CD14-positive monocyte (primary cell): ENCODE measurements around the gene SLC26A1. TPM values are rescaled to one million over a fixed set of nuclear protein-coding genes. Genes with fewer than 3 reads are reported as not detected.

ENCODE experiments used
- DNase-seq, 3 donors: peaks; one replicate each; pipeline ENCODE4 v3.0.0-alpha.2; 2011 to 2022
- H2AFZ ChIP-seq: 2 replicates; pipeline ENCODE4 v1.6.0; 2012; ENCODE audit warnings: mild to moderate bottlenecking, low read depth, low read length, inconsistent platforms; ENCODE audit not compliant: insufficient read depth, poor library complexity, severe bottlenecking
- H3K27ac ChIP-seq, 2 donors: 1 replicate in 1 of 2; 2 replicates in 1 of 2; pipeline ENCODE4 v1.5.1; 2012 to 2013; ENCODE audit warnings: low read length in 2 of 2, control low read depth in 1 of 2, inconsistent platforms in 1 of 2, low read depth in 1 of 2, mild to moderate bottlenecking in 1 of 2
- H3K27me3 ChIP-seq, 2 donors: one replicate each; pipeline versions ENCODE4 v1.6.0 to v1.6.1; 2011 to 2013; ENCODE audit warnings: low read length in 2 of 2; ENCODE audit not compliant: control insufficient read depth in 2 of 2, insufficient read depth in 2 of 2
- H3K36me3 ChIP-seq, 2 donors: replicated peaks in 1 of 2; 1 replicate in 1 of 2; 2 replicates in 1 of 2; pipeline versions ENCODE4 v1.5.1 to v1.6.1; 2012 to 2013; ENCODE audit warnings: low read length in 2 of 2, control low read depth in 1 of 2, inconsistent platforms in 1 of 2, mild to moderate bottlenecking in 1 of 2; ENCODE audit not compliant: insufficient read depth in 2 of 2, control insufficient read depth in 1 of 2
- H3K4me1 ChIP-seq, 2 donors: 1 replicate in 1 of 2; 2 replicates in 1 of 2; pipeline versions ENCODE4 v1.5.1 to v1.6.1; 2012 to 2013; ENCODE audit warnings: low read length in 2 of 2, control low read depth in 1 of 2, inconsistent platforms in 1 of 2, mild to moderate bottlenecking in 1 of 2, moderate library complexity in 1 of 2; ENCODE audit not compliant: insufficient read depth in 2 of 2, control insufficient read depth in 1 of 2
- H3K4me2 ChIP-seq: replicated peaks from 2 replicates; pipeline ENCODE3; 2012; ENCODE audit warnings: low read length, moderate library complexity, mild to moderate bottlenecking; ENCODE audit not compliant: poor library complexity, severe bottlenecking; ENCODE audit errors: extremely low read depth
- H3K4me3 ChIP-seq, 3 experiments: fragments of 200-600 bp in 1 of 3; sonication (generic) in 1 of 3; replicated peaks in 1 of 3; 1 replicate in 2 of 3; 2 replicates in 1 of 3; pipeline ENCODE4 v1.5.1; 2011 to 2013; ENCODE audit warnings: low read length in 3 of 3, mild to moderate bottlenecking in 3 of 3, control low read depth in 2 of 3, low read depth in 2 of 3, inconsistent platforms in 1 of 3, moderate library complexity in 1 of 3
- H3K79me2 ChIP-seq: 2 replicates; pipeline ENCODE4 v1.6.0; 2012; ENCODE audit warnings: mild to moderate bottlenecking, control low read depth, inconsistent platforms, low read length, moderate library complexity; ENCODE audit not compliant: insufficient read depth
- H3K9ac ChIP-seq: 2 replicates; pipeline ENCODE4 v1.6.0; 2017; ENCODE audit warnings: low read length, mild to moderate bottlenecking; ENCODE audit not compliant: insufficient read depth, poor library complexity, severe bottlenecking
- H3K9me3 ChIP-seq, 2 donors: replicated peaks in 1 of 2; 1 replicate in 1 of 2; 2 replicates in 1 of 2; pipeline versions ENCODE4 v1.5.1 to v1.6.1; 2012 to 2013; ENCODE audit warnings: low read length in 2 of 2, control low read depth in 1 of 2; ENCODE audit not compliant: control insufficient read depth in 1 of 2, insufficient read depth in 1 of 2
- H4K20me1 ChIP-seq: 2 replicates; pipeline ENCODE4 v1.6.0; 2012; ENCODE audit warnings: mild to moderate bottlenecking, low read length, control low read depth, moderate library complexity; ENCODE audit not compliant: insufficient read depth
- H3K27ac Mint-ChIP-seq, 7 donors: one replicate each; pipeline ENCODE4 v1.8.0; 2020; ENCODE audit warnings: mild to moderate bottlenecking in 7 of 7, mixed read lengths in 7 of 7, moderate library complexity in 6 of 7, inconsistent platforms in 2 of 7
- H3K27me3 Mint-ChIP-seq, 3 donors: one replicate each; pipeline ENCODE4 v1.8.0; 2021 to 2022; ENCODE audit warnings: low read depth in 3 of 3, mild to moderate bottlenecking in 3 of 3, mixed read lengths in 3 of 3, moderate library complexity in 3 of 3, inconsistent platforms in 1 of 3
- H3K36me3 Mint-ChIP-seq, 2 donors: one replicate each; pipeline ENCODE4 v1.8.0; 2020; ENCODE audit warnings: mixed read lengths in 2 of 2, inconsistent platforms in 1 of 2, mild to moderate bottlenecking in 1 of 2
- H3K4me1 Mint-ChIP-seq: one replicate; pipeline ENCODE4 v1.8.0; 2020; ENCODE audit warnings: mild to moderate bottlenecking, mixed read lengths
- H3K4me3 Mint-ChIP-seq, 2 donors: one replicate each; pipeline ENCODE4 v1.8.0; 2020; ENCODE audit warnings: mild to moderate bottlenecking in 2 of 2, mixed read lengths in 2 of 2, moderate library complexity in 1 of 2
- H3K9me3 Mint-ChIP-seq, 7 donors: one replicate each; pipeline ENCODE4 v1.8.0; 2020 to 2022; ENCODE audit warnings: mixed read lengths in 7 of 7, mild to moderate bottlenecking in 6 of 7, moderate library complexity in 6 of 7, inconsistent platforms in 2 of 7
- WGBS: methylation state at CpG from one replicate; pipeline ENCODE4 v1.1.5; 2013; ENCODE audit warnings: missing lambda C conversion rate; ENCODE audit not compliant: insufficient coverage; 5-methylcytosine and 5-hydroxymethylcytosine counted together
- intact Hi-C, 2 donors: fragments of 100-400 bp; cut with micrococcal nuclease; formaldehyde crosslinking; loops; one replicate each; pipeline versions ENCODE4 v1.15.0 to v1.15.1; 2023
- polyA plus RNA-seq, 3 donors: library from polyadenylated mRNA; depleted of rRNA in 1 of 3; unstranded in 2 of 3; stranded (reverse) in 1 of 3; fragments of 300-500 nt in 2 of 3; fragments of >200 nt in 1 of 3; fragmentation: Illumina TruSeq in 2 of 3; gene quantifications; 1 replicate in 2 of 3; 2 replicates in 1 of 3; pipeline ENCODE4 v1.2.3, GENCODE V29; 2012 to 2021
- TF ChIP-seq, protein P1 (sequence below): fragments of 200-600 bp; IDR thresholded peaks from one replicate; pipeline ENCODE4 v1.8.0; 2022; ENCODE audit warnings: antibody characterized with exemption, mild to moderate bottlenecking

Gene SLC26A1
- polyA plus RNA-seq, 3 donors = 0.16 to 0.37 (median 0.18) TPM

DNA sequence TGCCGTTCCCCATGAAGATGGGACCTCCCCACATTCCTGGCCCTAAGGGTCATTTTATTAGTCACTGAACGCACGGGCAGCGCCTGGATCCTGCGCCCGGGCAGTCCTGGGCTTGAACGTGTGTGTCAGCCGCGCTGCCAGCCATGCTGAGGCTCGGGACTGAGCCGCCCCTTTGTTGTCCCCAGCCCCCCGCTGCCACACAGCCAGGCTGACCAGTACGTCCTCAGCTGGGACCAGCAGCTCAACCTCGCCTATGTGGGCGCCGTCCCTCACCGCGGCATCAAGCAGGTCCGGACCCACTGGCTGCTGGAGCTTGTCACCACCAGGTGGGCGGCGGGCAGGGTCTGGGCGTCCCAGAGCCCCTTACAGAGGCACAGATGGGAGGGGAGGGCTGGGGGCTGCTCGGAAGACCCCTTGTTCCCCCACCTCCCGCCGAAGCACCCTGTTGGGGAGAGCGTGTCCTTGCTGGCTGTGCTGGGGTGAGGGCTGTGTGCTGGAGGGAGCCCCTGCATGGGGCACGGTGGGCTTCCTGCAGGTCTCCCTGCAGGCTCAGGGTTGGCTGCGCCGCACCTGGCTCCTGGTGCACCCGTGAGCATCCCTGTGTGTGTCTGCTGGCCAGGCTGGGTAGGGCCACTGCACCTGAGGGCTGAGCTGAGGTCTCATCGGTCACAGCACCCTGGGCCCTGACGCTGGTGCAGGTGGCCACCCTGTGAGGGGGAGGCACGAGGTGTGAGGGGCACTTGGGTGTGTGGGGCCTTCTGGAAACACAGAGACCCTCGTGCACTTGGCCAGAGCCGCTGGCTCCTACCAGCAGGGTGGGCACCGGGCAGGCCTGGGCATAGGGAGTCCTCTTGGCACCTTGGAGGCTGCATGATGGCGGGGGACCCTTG lies 5.3 kb downstream of the SLC26A1 start:
- peaks cover 13 to 14% of the 10 kb centered on the region in 2 donors for H3K36me3 ChIP-seq
- peaks cover 1 to 6% (median 2%) of the 10 kb centered on the region in 3 donors for H3K27me3 Mint-ChIP-seq
- TF ChIP-seq, protein P1, sequence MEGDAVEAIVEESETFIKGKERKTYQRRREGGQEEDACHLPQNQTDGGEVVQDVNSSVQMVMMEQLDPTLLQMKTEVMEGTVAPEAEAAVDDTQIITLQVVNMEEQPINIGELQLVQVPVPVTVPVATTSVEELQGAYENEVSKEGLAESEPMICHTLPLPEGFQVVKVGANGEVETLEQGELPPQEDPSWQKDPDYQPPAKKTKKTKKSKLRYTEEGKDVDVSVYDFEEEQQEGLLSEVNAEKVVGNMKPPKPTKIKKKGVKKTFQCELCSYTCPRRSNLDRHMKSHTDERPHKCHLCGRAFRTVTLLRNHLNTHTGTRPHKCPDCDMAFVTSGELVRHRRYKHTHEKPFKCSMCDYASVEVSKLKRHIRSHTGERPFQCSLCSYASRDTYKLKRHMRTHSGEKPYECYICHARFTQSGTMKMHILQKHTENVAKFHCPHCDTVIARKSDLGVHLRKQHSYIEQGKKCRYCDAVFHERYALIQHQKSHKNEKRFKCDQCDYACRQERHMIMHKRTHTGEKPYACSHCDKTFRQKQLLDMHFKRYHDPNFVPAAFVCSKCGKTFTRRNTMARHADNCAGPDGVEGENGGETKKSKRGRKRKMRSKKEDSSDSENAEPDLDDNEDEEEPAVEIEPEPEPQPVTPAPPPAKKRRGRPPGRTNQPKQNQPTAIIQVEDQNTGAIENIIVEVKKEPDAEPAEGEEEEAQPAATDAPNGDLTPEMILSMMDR = no peak
- H3K4me1 Mint-ChIP-seq = peaks cover 23% of the 10 kb centered on the region
- peak overlapping the region; percentile 73 for H3K9ac ChIP-seq
- peaks cover 14% of the 10 kb centered on the region for H4K20me1 ChIP-seq
- H3K4me3 ChIP-seq = peak overlapping the region; percentile 50 to 84 (median 61)
- peaks cover 27 to 35% of the 10 kb centered on the region in 2 donors for H3K4me1 ChIP-seq
- peak overlapping the region in 2 of 7 donors; percentile 72 to 80 for H3K27ac Mint-ChIP-seq
- H2AFZ ChIP-seq = peak overlapping the region; percentile 91
- no peak for DNase-seq
- no peaks in the 10 kb centered on the region for H3K79me2 ChIP-seq
- peak overlapping the region; percentile 97 for H3K4me2 ChIP-seq
- H3K9me3 ChIP-seq = no peaks in the 10 kb centered on the region
- H3K9me3 Mint-ChIP-seq = no peaks in the 10 kb centered on the region
- H3K4me3 Mint-ChIP-seq = peak overlapping the region; percentile 80 to 91
- H3K36me3 Mint-ChIP-seq = peaks cover 7 to 20% of the 10 kb centered on the region in 2 donors
- intact Hi-C loops = no loop called here
- H3K27me3 ChIP-seq = no peaks in the 10 kb centered on the region
- peak overlapping the region in 1 of 2 donors; percentile 51 for H3K27ac ChIP-seq
- 86% methylated on average over 32 of the region's 37 CpGs for WGBS

DNA sequence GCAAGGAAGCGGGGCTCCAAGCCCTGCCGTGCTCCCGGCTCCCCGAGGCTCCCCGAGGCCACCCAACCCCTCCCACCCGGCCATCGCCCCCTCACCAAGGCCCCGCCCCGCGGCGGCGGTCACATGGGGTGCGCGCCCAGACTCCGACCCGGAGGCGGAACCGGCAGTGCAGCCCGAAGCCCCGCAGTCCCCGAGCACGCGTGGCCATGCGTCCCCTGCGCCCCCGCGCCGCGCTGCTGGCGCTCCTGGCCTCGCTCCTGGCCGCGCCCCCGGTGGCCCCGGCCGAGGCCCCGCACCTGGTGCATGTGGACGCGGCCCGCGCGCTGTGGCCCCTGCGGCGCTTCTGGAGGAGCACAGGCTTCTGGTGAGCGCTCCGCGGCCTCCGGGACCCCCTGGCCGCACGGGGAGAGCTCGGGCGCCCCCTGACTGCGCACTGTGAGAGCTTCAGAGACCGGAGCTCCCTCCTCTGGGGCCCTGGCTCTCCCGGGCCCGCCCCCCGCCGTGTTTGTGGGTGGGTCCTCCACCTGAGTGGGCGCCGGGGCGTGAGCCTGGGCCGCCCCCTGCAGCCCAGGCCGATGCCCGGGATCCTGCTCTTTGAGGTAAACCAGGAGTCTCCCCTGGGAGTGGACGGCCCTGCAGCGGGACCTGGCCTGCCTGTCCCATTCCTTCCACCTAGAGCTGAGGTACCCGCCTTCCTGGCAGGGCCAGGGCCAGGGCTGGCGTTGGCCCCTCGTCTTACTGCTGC lies 6.2 kb downstream of the SLC26A1 start, which contains the start of gene IDUA:
Gene IDUA, plus strand, starts transcription at position 166 of the 745 bp plus-strand sequence. Its CDS starts 41 bp downstream, at position 207.
- WGBS = under 1% methylated on average over 61 of the region's 69 CpGs
- H3K4me3 Mint-ChIP-seq = peak within 1 kb of the TSS; percentile 84 to 94
- peaks cover 27 to 35% of the 10 kb centered on the region in 2 donors for H3K4me1 ChIP-seq

More for the DNA sequence above, 6.2 kb downstream of the SLC26A1 start, which contains the start of gene IDUA:
- DNase-seq = peak; percentile 59 to 68 (median 66)
- Histone ChIP-seq H3K27me3 (no peaks in the 10 kb centered on the region), H4K20me1 (peaks cover 11% of the 10 kb centered on the region), H2AFZ (peak within 1 kb of the TSS; percentile 91), H3K27ac (peak within 1 kb of the TSS in 1 of 2 donors; percentile 59), H3K4me2 (peak within 1 kb of the TSS; percentile 97), H3K9me3 (no peaks in the 10 kb centered on the region), H3K9ac (peak within 1 kb of the TSS; percentile 73), H3K4me3 (peak within 1 kb of the TSS; percentile 61 to 84 (median 67)), H3K36me3 (peaks cover 13 to 14% of the 10 kb centered on the region in 2 donors), H3K79me2 (no peaks in the 10 kb centered on the region)
- Mint-ChIP-seq H3K9me3 (no peaks in the 10 kb centered on the region), H3K4me1 (peaks cover 23% of the 10 kb centered on the region), H3K27me3 (peaks cover 1 to 4% (median 2%) of the 10 kb centered on the region in 3 donors), H3K27ac (peak within 1 kb of the TSS in 6 of 7 donors; percentile 26 to 85 (median 74)), H3K36me3 (peaks cover 7 to 20% of the 10 kb centered on the region in 2 donors)
- TF ChIP-seq, protein P1 = peak; percentile 37
- intact Hi-C loops = no loop called here
